H1 (cell line): ENCODE results near the gene QSER1. TPM values are rescaled to one million over a fixed set of nuclear protein-coding genes. Genes with fewer than 3 reads are reported as not detected.

Source experiments
- CHD1 ChIP-seq: IDR thresholded peaks from 2 replicates; pipeline ENCODE4 v1.6.1; 2012; ENCODE audit warnings: low read depth, low read length, improper control_type of control experiment
- GABPA ChIP-seq: IDR thresholded peaks from 2 replicates; pipeline ENCODE4 v1.6.1; 2011; ENCODE audit warnings: mild to moderate bottlenecking, low read length, moderate library complexity, borderline replicate concordance; ENCODE audit not compliant: insufficient read depth
- KDM1A ChIP-seq: fragments of 200-600, 300-600 bp; sonication (generic); IDR thresholded peaks from 2 replicates; pipeline ENCODE4 v1.7.1; 2016; ENCODE audit warnings: mild to moderate bottlenecking, low read length, borderline replicate concordance
- MAFK ChIP-seq: IDR thresholded peaks from 2 replicates; pipeline ENCODE4 v1.6.1; 2012; ENCODE audit warnings: low read depth, mild to moderate bottlenecking, improper control_type of control experiment, low read length
- POLR2AphosphoS5 ChIP-seq: IDR thresholded peaks from 2 replicates; pipeline ENCODE4 v1.6.1; 2011; ENCODE audit warnings: low read depth, low read length
- SUZ12 ChIP-seq: fragments of 200-600 bp; sonication (generic); IDR thresholded peaks from 2 replicates; pipeline ENCODE4 v1.6.1; 2012; ENCODE audit warnings: mild to moderate bottlenecking, inconsistent platforms, low read length, moderate library complexity, mixed read lengths
- polyA plus RNA-seq, 7 experiments: library from polyadenylated mRNA; depleted of rRNA in 3 of 7; stranded (reverse) in 5 of 7; unstranded in 2 of 7; fragments of >200 nt in 5 of 7; fragments of 200-250 nt in 2 of 7; gene quantifications; 1 replicate in 5 of 7; 2 replicates in 1 of 7; 4 replicates in 1 of 7; pipeline versions ENCODE4 v1.2.1 to v1.2.3, GENCODE V29; 2011 to 2013; ENCODE audit warnings: missing spikeins in 2 of 7, mixed read lengths in 2 of 7
- total RNA-seq: library from RNA; stranded (reverse); fragmentation: NEBNext Ultra II Directional; extraction: Animal tissue kit (Norgen Biotek cat#: 25700); gene quantifications from 2 replicates; pipeline ENCODE4 v1.2.1, GENCODE V29; 2021

Gene QSER1
- total and polyA plus RNA-seq, 2 of the 8 experiments (the other 6 are each of a cell fraction or from before 2014, with no cell fraction given): 29.3 to 117 TPM

GRCh38 chr11:33015621-33016551 lies 123.3 kb downstream of the QSER1 start, which contains the start of gene DEPDC7 (continued):
- no peak for TF ChIP-seq CHD1
- TF ChIP-seq MAFK: no peak
- no peak for TF ChIP-seq SUZ12
- TF ChIP-seq GABPA: no peak
- peak; percentile 74 for TF ChIP-seq POLR2AphosphoS5
- TF ChIP-seq KDM1A: peak; percentile 57; the same call in 1 of the 2 replicates
